Endodermal cell (in vitro differentiated cells): ENCODE results near the gene CELF4. TPM values are rescaled to one million over a fixed set of nuclear protein-coding genes. Genes with fewer than 3 reads are reported as not detected.

Experiments used
- DNase-seq: peaks from one replicate; pipeline ENCODE4 v3.0.0-alpha.2; 2017
- H3K27ac ChIP-seq: 2 replicates; pipeline ENCODE4 v1.5.1; 2013; ENCODE audit warnings: mild to moderate bottlenecking, low read depth, low read length, moderate library complexity
- H3K27me3 ChIP-seq: 2 replicates; pipeline ENCODE4 v1.6.1; 2013; ENCODE audit warnings: mild to moderate bottlenecking, low read length, moderate library complexity; ENCODE audit not compliant: insufficient read depth, control insufficient read depth, poor library complexity, severe bottlenecking
- H3K36me3 ChIP-seq: 2 replicates; pipeline ENCODE4 v1.7.0; 2013; ENCODE audit warnings: mild to moderate bottlenecking, low read length, moderate library complexity; ENCODE audit not compliant: control insufficient read depth, insufficient read depth
- H3K4me1 ChIP-seq: one replicate; pipeline ENCODE4 v1.7.0; 2013; ENCODE audit warnings: low read length; ENCODE audit not compliant: control insufficient read depth, insufficient read depth
- H3K4me3 ChIP-seq: 2 replicates; pipeline ENCODE4 v1.5.1; 2013; ENCODE audit warnings: mild to moderate bottlenecking, low read length, moderate library complexity
- H3K9ac ChIP-seq: 2 replicates; pipeline ENCODE4 v1.6.1; 2013; ENCODE audit warnings: mild to moderate bottlenecking, low read length, moderate library complexity; ENCODE audit not compliant: poor library complexity, severe bottlenecking; ENCODE audit errors: extremely low read depth
- H3K9me3 ChIP-seq: 2 replicates; pipeline ENCODE4 v1.6.1; 2013; ENCODE audit warnings: mild to moderate bottlenecking, low read length, moderate library complexity; ENCODE audit not compliant: control insufficient read depth
- H3K27ac Mint-ChIP-seq: 2 replicates; pipeline ENCODE4 v1.8.0; 2020; ENCODE audit warnings: mixed read lengths
- H3K27me3 Mint-ChIP-seq: 2 replicates; pipeline ENCODE4 v1.8.0; 2021; ENCODE audit warnings: mild to moderate bottlenecking, mixed read lengths; ENCODE audit not compliant: insufficient read depth
- H3K36me3 Mint-ChIP-seq: 2 replicates; pipeline ENCODE4 v1.8.0; 2020; ENCODE audit warnings: low read depth, mixed read lengths
- H3K4me1 Mint-ChIP-seq: 2 replicates; pipeline ENCODE4 v1.8.0; 2020; ENCODE audit warnings: mixed read lengths
- H3K4me3 Mint-ChIP-seq: 2 replicates; pipeline ENCODE4 v1.8.0; 2020; ENCODE audit warnings: mild to moderate bottlenecking, moderate library complexity, mixed read lengths
- H3K9me3 Mint-ChIP-seq: 2 replicates; pipeline ENCODE4 v1.8.0; 2020; ENCODE audit warnings: mild to moderate bottlenecking, mixed read lengths
- CTCF ChIP-seq: fragments of 200-600 bp; sonication (generic); conservative IDR thresholded peaks from 2 replicates; pipeline ENCODE4 v1.5.0; 2021; ENCODE audit warnings: antibody characterized with exemption, mild to moderate bottlenecking
- WGBS, 2 experiments: methylation state at CpG; one replicate each; pipeline versions ENCODE4 v1.1.5 to v1.1.7; 2013; ENCODE audit warnings: missing lambda C conversion rate in 2 of 2, mixed read lengths in 1 of 2; ENCODE audit not compliant: insufficient coverage in 1 of 2, insufficient read length in 1 of 2; 5-methylcytosine and 5-hydroxymethylcytosine counted together
- total RNA-seq, 2 donors: library from RNA; stranded (reverse); fragmentation: NEBNext Ultra II Directional in 1 of 2; extraction: Animal tissue kit (Norgen Biotek cat#: 25700) in 1 of 2; gene quantifications; 2 replicates in 1 of 2; 3 replicates in 1 of 2; pipeline ENCODE4 v1.2.1, GENCODE V29; 2021

The CELF4 gene
- total RNA-seq, 2 donors from 2014 or later: 5.7 to 6.7 TPM

GRCh38 chr18:37306432-37306831, 259.2 kb downstream of the CELF4 start:
- Mint-ChIP-seq H3K4me3 (no peak overlapping the region), H3K36me3 (no peaks in the 10 kb centered on the region), H3K4me1 (no peaks in the 10 kb centered on the region), H3K9me3 (no peaks in the 10 kb centered on the region), H3K27ac (no peak overlapping the region), H3K27me3 (no peaks in the 10 kb centered on the region)
- Histone ChIP-seq H3K4me3 (no peak overlapping the region), H3K9ac (no peak overlapping the region), H3K27ac (no peak overlapping the region), H3K4me1 (no peaks in the 10 kb centered on the region), H3K9me3 (no peaks in the 10 kb centered on the region), H3K36me3 (no peaks in the 10 kb centered on the region), H3K27me3 (no peaks in the 10 kb centered on the region)
- 84 to 89% methylated on average over 3 to 8 of the region's 8 CpGs for WGBS, 2 experiments
- DNase-seq: no peak
- no peak for TF ChIP-seq CTCF

DNA sequence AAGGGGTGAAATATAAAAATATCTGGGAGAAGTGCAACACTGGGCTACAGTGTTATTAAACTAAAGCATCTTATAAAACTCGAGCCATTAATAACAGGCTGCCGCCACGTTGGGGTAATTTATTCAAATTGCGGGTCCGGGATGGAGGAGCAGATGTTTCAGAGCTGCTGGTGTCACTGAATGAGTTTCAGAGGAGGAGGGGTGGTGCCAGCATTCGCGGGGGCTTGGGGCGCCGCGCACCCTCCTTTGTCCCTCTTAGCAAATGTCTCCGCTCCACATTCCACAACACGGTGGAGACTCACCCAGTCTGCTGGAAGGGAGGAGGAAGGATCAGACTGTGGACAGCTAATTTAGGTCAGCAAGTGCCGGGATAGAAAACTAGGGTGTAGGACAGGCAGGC, 260.5 kb downstream of the CELF4 start:
- H3K4me3 ChIP-seq: no peak overlapping the region
- no peaks in the 10 kb centered on the region for H3K36me3 ChIP-seq
- WGBS, 2 experiments: 93 to 98% methylated on average over 7 to 13 of the region's 13 CpGs
- no peaks in the 10 kb centered on the region for H3K27me3 ChIP-seq
- Mint-ChIP-seq H3K36me3 (no peaks in the 10 kb centered on the region), H3K4me1 (no peaks in the 10 kb centered on the region), H3K27ac (no peak overlapping the region), H3K4me3 (no peak overlapping the region), H3K9me3 (no peaks in the 10 kb centered on the region), H3K27me3 (no peaks in the 10 kb centered on the region)
- no peak for TF ChIP-seq CTCF
- no peak overlapping the region for H3K27ac ChIP-seq
- H3K9ac ChIP-seq: no peak overlapping the region
- no peaks in the 10 kb centered on the region for H3K9me3 ChIP-seq
- no peaks in the 10 kb centered on the region for H3K4me1 ChIP-seq
- DNase-seq: no peak

DNA sequence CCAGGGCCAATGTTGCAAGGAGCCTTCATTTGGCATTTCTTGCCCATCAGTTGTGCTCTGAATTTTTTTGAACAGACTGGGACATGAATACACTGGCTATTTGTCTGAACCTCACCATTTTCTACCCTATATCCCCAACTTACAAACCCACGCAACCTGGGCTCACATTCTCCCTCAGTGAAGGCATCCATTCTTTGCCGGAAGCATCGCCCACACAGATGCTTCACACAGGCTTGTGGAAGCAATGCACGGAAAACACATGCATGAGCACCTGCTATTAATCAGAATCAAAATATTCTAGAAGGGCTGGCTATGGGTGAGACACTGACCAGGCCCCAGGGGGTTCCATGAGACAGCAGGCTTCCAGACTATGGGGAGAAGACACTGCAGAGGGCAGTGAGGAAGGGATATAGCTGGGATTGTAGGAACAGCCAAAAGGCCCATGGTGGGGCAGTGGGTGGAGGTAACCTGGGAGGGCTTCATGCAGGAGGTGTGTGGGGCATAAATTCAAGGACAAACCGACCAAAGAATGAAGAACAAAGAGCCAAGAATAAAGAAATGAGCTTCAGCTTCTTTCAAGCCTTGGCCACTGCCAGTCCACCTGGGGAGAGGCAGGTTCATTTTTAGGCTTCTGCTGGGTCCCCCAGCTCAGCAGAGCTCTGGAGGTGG, 261.5 kb downstream of the CELF4 start:
- Mint-ChIP-seq H3K27me3 (no peaks in the 10 kb centered on the region), H3K27ac (no peak overlapping the region), H3K36me3 (no peaks in the 10 kb centered on the region), H3K4me1 (peaks cover 4% of the 10 kb centered on the region), H3K9me3 (no peaks in the 10 kb centered on the region), H3K4me3 (no peak overlapping the region)
- H3K9ac ChIP-seq: no peak overlapping the region
- WGBS, 2 experiments: 93 to 94% methylated on average over 5 of the region's 5 CpGs
- no peak for DNase-seq
- TF ChIP-seq CTCF: no peak
- H3K4me1 ChIP-seq: no peaks in the 10 kb centered on the region
- H3K9me3 ChIP-seq: no peaks in the 10 kb centered on the region
- H3K36me3 ChIP-seq: no peaks in the 10 kb centered on the region
- no peaks in the 10 kb centered on the region for H3K27me3 ChIP-seq
- H3K4me3 ChIP-seq: no peak overlapping the region
- no peak overlapping the region for H3K27ac ChIP-seq
